ENCODE results near the gene YRDC.

YRDC gene, protein sequence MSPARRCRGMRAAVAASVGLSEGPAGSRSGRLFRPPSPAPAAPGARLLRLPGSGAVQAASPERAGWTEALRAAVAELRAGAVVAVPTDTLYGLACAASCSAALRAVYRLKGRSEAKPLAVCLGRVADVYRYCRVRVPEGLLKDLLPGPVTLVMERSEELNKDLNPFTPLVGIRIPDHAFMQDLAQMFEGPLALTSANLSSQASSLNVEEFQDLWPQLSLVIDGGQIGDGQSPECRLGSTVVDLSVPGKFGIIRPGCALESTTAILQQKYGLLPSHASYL

GRCh38 chr1:37807555-37808368 lies at the start of gene YRDC, which contains the start of gene C1orf122:
Gene YRDC, minus strand, starts transcription at chr1:37808208. Its CDS starts 28 bp downstream, at chr1:37808180.
Gene C1orf122, plus strand, starts transcription at chr1:37807790. Its CDS starts 615 bp downstream, at chr1:37808405.
- peak; percentile 90 for DNase-seq

GRCh38 chr1:37854406-37854805 lies 46.4 kb upstream of the YRDC start:
- no peak for DNase-seq

GRCh38 chr1:37853157-37853556 lies 45.1 kb upstream of the YRDC start:
- DNase-seq = no peak

DNA sequence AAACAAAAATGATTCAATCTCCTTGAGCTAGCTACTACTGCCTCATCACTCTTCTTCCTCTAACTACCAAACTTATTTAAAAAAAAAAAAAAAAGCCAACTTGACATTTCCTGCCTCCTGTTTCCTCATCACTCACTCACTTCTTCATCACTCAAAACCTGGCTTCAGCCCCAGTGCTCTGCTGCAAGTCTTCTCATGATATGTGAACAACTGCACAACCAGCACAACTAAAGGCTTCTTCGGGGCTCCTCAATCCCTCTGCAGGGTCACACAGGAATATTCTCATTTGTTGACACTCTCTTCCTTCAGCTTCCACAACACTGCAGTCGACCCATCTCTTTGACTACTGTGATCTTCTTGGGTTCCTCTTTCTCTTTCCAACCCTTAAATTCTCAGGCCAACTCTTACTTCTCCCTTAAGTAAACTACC lies 43.8 kb upstream of the YRDC start:
- DNase-seq = no peak

DNA sequence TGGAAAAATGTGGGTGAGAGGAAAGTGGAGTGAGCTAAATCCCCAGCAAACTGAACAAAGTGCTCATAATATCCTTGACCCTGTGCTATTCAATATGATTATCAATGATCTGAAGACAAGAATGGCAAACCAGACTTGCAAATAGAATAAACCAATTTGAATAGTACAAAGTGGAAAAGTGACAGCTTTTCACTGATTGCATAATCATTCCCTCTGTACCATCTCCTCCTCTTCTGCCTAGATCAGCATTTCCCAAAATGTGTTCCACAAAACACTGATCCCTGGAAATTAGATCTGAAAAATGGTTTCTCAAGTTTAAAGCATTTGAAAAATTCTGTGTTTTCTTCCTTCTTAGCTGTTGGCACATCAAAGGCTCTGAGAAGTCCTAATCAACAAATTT lies 43.3 kb upstream of the YRDC start:
- DNase-seq = no peak

DNA sequence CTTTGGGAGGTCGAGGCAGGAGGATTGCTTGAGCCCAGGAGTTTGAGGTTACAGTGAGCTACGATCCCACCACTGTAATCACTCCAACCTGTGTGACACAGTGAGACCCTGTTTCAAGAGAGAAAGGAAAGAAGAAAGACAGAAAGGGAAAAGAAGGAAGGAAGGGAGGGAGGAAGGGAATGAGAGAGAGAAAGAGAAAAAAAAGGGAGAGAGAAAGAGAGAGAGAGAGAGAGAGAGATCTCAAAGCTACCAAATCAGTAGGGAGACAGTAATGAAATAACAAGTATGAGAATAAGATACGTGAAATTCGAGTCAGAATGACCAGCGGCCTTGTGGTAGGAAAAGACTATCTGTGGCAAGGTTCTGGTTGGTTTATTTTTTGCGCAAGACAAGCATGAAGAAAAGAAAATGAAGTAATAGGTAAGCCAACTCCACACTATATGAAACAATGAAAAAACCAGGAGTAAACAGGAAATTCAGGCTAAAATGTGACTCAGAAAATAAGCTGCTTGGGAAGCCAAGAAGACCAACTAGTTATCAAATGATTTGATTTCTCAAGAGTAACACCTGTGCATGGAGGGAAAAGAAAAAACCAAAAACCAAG lies 42.4 kb upstream of the YRDC start:
- DNase-seq = no peak

- DNase-seq = no peak
Observed at GRCh38 chr1:37849480-37849879, 41.5 kb upstream of the YRDC start.

GRCh38 chr1:37846647-37847339 lies 38.8 kb upstream of the YRDC start:
- DNase-seq = no peak

- DNase-seq = no peak
Observed at GRCh38 chr1:37845786-37846185, 37.8 kb upstream of the YRDC start.

DNA sequence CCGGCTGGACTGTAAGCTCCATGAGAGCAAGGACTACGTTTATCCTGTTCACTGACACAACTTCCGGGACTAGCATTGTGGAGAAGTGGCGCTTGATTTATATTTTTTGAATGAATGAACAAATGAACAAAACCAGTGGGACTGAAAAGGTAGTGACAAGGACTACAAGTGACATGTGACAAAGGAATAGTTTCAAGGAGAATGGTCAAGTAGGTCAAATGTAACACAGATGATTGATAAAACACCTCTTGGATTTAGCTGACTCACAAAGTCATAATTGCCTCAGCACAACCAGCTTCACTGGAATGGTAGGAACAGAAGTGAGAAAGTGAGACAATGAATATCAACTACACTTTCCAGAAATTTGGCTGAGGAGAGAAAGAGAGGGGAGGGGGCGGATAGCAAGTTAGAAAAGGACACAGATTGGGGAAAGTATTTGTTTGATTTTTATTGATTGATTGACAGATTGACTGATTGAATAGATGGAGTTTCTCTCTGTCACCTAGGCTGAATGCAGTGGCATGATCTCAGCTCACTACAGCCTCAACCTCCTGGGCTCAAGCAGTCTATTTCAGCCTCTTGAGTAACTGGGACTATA lies 37.1 kb upstream of the YRDC start:
- no peak for DNase-seq

- no peak for DNase-seq
Observed at GRCh38 chr1:37844536-37844935, 36.5 kb upstream of the YRDC start.

- no peak for DNase-seq
Observed at GRCh38 chr1:37841652-37842051, 33.6 kb upstream of the YRDC start.

- no peak for DNase-seq
Observed at GRCh38 chr1:37840711-37841110, 32.7 kb upstream of the YRDC start.

DNA sequence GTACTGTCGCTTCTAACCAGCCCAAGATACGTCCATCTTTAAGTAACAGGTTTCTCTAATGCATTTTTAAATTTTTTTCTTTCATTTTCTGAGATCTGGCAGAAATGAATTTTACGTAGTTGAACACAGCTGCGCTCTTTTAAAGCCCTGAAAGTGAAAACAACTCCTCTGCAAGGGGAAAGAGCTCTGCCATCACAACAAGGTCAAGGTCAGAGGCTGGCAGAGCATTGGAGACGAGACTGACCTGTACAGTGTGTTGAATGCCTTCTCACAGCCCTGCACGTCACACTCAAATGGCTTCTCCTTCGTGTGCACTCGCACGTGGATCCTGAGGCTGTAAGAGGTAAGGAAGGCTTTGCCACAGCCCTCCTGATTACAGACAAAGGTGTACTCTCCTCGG lies 31.7 kb upstream of the YRDC start:
- DNase-seq = no peak

DNA sequence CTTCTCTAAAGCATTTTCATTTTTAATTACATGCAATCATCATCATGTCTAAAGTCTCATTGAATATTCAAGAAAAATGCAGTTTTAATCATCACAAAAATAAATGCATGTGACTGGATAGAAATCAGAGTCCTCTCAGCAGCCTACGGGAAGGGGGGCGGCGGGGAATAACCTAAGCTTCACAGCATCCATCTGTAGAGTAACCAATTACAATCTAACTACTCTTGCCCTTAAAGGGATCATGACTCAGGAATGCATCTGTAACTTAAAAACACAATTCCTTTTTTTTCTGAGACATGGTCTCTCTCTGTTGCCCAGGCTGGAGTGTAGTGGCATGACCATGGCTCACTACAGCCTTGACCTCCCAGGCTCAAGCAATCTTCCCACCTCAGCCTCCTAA lies 28.8 kb upstream of the YRDC start:
- no peak for DNase-seq

- no peak for DNase-seq
Observed at GRCh38 chr1:37831809-37832208, 23.8 kb upstream of the YRDC start.

GRCh38 chr1:37831109-37831508 lies 23.1 kb upstream of the YRDC start:
- no peak for DNase-seq

GRCh38 chr1:37828410-37829074 lies 20.5 kb upstream of the YRDC start:
- DNase-seq = no peak

- no peak for DNase-seq
Observed at GRCh38 chr1:37825506-37825905, 17.5 kb upstream of the YRDC start.

DNA sequence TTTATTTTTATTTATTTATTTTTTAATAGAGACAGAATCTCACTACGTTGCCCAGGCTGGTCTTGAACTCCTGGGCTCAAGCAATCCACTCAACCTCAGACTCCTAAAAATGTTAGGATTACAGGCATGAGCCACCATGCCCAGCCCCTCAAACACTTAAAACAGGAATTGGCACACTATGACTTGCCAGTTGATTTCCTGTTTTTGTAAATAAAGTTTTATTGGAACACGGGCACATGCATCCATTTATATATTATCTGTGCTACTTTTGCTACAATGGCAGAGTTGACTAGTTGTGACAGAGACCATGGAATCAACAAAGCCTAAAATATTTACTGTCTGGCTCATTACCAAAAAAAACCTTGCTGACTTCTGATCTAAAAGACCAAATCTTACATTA lies 16.0 kb upstream of the YRDC start:
- no peak for DNase-seq

- DNase-seq = no peak
Observed at GRCh38 chr1:37822906-37823815, 15.2 kb upstream of the YRDC start.

Data from activated CD4-positive, alpha-beta T cell treated with anti-CD3 and anti-CD28 coated beads, Interleukin-2, amount 50 U/mL, for 1 hour (primary cell).